Astrocyte (in vitro differentiated cells and primary cell): ENCODE measurements around the gene KISS1R. TPM values are rescaled to one million over a fixed set of nuclear protein-coding genes. Genes with fewer than 3 reads are reported as not detected.
A peak's percentile ranks its signal among the peaks of the same experiment; 100 is the strongest.

Source experiments
- DNase-seq: peaks from one replicate; pipeline ENCODE4 v3.0.0-alpha.2; 2010; ENCODE audit warnings: low read depth
- FAIRE-seq: peaks from 2 replicates; lab custom pipeline; 2011; peaks lifted over from hg19 to GRCh38; lab: Jason Lieb, UNC
- H2AFZ ChIP-seq: 2 replicates; pipeline ENCODE4 v1.6.0; 2012; ENCODE audit warnings: low read depth, low read length, inconsistent platforms
- H3K27ac ChIP-seq: 2 replicates; pipeline ENCODE4 v1.5.1; 2011; ENCODE audit warnings: low read depth, low read length, inconsistent platforms
- H3K27me3 ChIP-seq: 2 replicates; pipeline ENCODE4 v1.6.0; 2011; ENCODE audit warnings: low read length, inconsistent platforms; ENCODE audit not compliant: insufficient read depth
- H3K36me3 ChIP-seq: 2 replicates; pipeline ENCODE4 v1.5.1; 2011; ENCODE audit warnings: low read length, inconsistent platforms; ENCODE audit not compliant: insufficient read depth
- H3K4me1 ChIP-seq: 2 replicates; pipeline ENCODE4 v1.5.1; 2011; ENCODE audit warnings: low read length, inconsistent platforms; ENCODE audit not compliant: insufficient read depth
- H3K4me2 ChIP-seq: 2 replicates; pipeline ENCODE4 v1.6.0; 2012; ENCODE audit warnings: low read length, inconsistent platforms
- H3K4me3 ChIP-seq: 2 replicates; pipeline ENCODE4 v1.5.1; 2011; ENCODE audit warnings: low read depth, mild to moderate bottlenecking, low read length, inconsistent platforms; ENCODE audit not compliant: insufficient read depth
- H3K79me2 ChIP-seq: 2 replicates; pipeline ENCODE4 v1.6.0; 2012; ENCODE audit warnings: mild to moderate bottlenecking, low read length, inconsistent platforms; ENCODE audit not compliant: insufficient read depth
- H3K9ac ChIP-seq: 2 replicates; pipeline ENCODE4 v1.6.0; 2012; ENCODE audit warnings: mild to moderate bottlenecking, low read length, inconsistent platforms
- H3K9me3 ChIP-seq: 2 replicates; pipeline ENCODE4 v1.5.1; 2012; ENCODE audit warnings: low read depth, mild to moderate bottlenecking, low read length, inconsistent platforms; ENCODE audit not compliant: insufficient read depth
- H4K20me1 ChIP-seq: 2 replicates; pipeline ENCODE4 v1.6.0; 2012; ENCODE audit warnings: low read length, inconsistent platforms; ENCODE audit not compliant: insufficient read depth
- H3K27ac Mint-ChIP-seq: one replicate; pipeline ENCODE4 v1.8.0; 2021; ENCODE audit warnings: mild to moderate bottlenecking, mixed read lengths; ENCODE audit not compliant: unreplicated experiment
- H3K27me3 Mint-ChIP-seq: one replicate; pipeline ENCODE4 v1.8.0; 2021; ENCODE audit warnings: low read depth, mixed read lengths; ENCODE audit not compliant: unreplicated experiment
- H3K36me3 Mint-ChIP-seq: one replicate; pipeline ENCODE4 v1.8.0; 2021; ENCODE audit warnings: low read depth, mixed read lengths; ENCODE audit not compliant: unreplicated experiment
- H3K4me1 Mint-ChIP-seq: one replicate; pipeline ENCODE4 v1.8.0; 2021; ENCODE audit warnings: low read depth, mixed read lengths; ENCODE audit not compliant: unreplicated experiment
- H3K4me3 Mint-ChIP-seq: one replicate; pipeline ENCODE4 v1.8.0; 2021; ENCODE audit warnings: mild to moderate bottlenecking, moderate library complexity, mixed read lengths; ENCODE audit not compliant: unreplicated experiment
- H3K9me3 Mint-ChIP-seq: one replicate; pipeline ENCODE4 v1.8.0; 2021; ENCODE audit warnings: mild to moderate bottlenecking, mixed read lengths; ENCODE audit not compliant: unreplicated experiment
- EZH2 ChIP-seq: IDR thresholded peaks from 2 replicates; pipeline ENCODE4 v1.6.1; 2012; ENCODE audit warnings: mild to moderate bottlenecking, low read length, inconsistent platforms; ENCODE audit not compliant: insufficient read depth
- total RNA-seq: library from RNA; stranded (reverse); gene quantifications from 2 replicates; pipeline ENCODE4 v1.2.1, GENCODE V29; 2021
- TF ChIP-seq, protein P1 (sequence below): IDR thresholded peaks from 2 replicates; pipeline ENCODE4 v1.5.1; 2011; ENCODE audit warnings: low read depth, mild to moderate bottlenecking, inconsistent platforms, low read length, moderate library complexity; ENCODE audit not compliant: insufficient read depth

The KISS1R gene
- total RNA-seq, 1 donor from 2014 or later = not detected

- Mint-ChIP-seq H3K27me3 (no peaks in the 10 kb centered on the region), H3K27ac (no peak overlapping the region), H3K9me3 (no peaks in the 10 kb centered on the region), H3K4me1 (no peaks in the 10 kb centered on the region), H3K4me3 (no peak overlapping the region), H3K36me3 (peaks cover 16% of the 10 kb centered on the region)
- Histone ChIP-seq H3K4me3 (no peak overlapping the region), H3K79me2 (no peaks in the 10 kb centered on the region), H2AFZ (no peak overlapping the region), H3K4me1 (no peaks in the 10 kb centered on the region), H3K27me3 (no peaks in the 10 kb centered on the region), H3K27ac (no peak overlapping the region), H3K36me3 (peaks cover 7% of the 10 kb centered on the region), H4K20me1 (peaks cover 7% of the 10 kb centered on the region), H3K9me3 (no peaks in the 10 kb centered on the region), H3K4me2 (no peak overlapping the region), H3K9ac (no peak overlapping the region)
- no peak for DNase-seq
- no peak for FAIRE-seq
- no peak for TF ChIP-seq EZH2
- TF ChIP-seq, protein P1, sequence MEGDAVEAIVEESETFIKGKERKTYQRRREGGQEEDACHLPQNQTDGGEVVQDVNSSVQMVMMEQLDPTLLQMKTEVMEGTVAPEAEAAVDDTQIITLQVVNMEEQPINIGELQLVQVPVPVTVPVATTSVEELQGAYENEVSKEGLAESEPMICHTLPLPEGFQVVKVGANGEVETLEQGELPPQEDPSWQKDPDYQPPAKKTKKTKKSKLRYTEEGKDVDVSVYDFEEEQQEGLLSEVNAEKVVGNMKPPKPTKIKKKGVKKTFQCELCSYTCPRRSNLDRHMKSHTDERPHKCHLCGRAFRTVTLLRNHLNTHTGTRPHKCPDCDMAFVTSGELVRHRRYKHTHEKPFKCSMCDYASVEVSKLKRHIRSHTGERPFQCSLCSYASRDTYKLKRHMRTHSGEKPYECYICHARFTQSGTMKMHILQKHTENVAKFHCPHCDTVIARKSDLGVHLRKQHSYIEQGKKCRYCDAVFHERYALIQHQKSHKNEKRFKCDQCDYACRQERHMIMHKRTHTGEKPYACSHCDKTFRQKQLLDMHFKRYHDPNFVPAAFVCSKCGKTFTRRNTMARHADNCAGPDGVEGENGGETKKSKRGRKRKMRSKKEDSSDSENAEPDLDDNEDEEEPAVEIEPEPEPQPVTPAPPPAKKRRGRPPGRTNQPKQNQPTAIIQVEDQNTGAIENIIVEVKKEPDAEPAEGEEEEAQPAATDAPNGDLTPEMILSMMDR = no peak
These were observed 32.5 kb upstream of the KISS1R start for GRCh38 chr19:884420-885211.

DNA sequence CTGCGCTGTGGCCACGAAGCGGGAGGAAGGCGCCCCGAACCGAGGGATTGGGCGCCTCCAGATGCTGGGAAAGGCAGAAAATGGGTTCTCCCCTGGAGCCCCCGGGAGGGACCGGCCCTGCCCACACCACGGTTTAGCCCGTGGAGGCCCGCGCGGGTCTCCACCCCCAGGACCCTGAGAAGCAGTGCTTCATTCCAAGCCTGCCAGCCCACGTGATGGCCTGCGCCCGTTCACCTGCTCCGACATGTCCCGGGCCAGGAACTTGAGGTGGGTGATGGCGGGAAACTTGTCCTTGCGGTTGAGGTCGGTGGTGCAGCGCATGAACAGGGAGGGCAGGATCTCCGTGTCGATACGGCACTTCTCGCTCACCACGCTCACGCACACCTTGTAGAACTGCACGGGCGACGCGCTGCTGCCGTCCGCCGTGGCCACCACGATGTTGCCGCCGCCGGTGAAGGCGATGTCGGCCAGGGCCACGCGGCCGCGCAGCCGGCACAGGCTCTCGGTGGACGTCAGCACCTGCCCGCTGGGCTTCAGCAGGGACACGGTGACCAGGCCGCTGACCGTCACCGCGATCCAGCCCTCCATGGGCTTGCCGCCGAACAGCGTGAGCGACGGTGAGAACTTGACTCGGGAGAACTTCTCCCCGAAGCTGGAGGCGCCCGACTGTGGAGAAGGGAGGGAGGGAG is 31.5 kb upstream of the KISS1R start:
- Mint-ChIP-seq H3K4me3 (no peak overlapping the region), H3K9me3 (no peaks in the 10 kb centered on the region), H3K27me3 (no peaks in the 10 kb centered on the region), H3K27ac (no peak overlapping the region), H3K36me3 (peaks cover 18% of the 10 kb centered on the region), H3K4me1 (no peaks in the 10 kb centered on the region)
- H3K9me3 ChIP-seq = no peaks in the 10 kb centered on the region
- H4K20me1 ChIP-seq = peaks cover 7% of the 10 kb centered on the region
- no peak overlapping the region for H3K9ac ChIP-seq
- peaks cover 7% of the 10 kb centered on the region for H3K36me3 ChIP-seq
- FAIRE-seq = no peak
- no peak overlapping the region for H3K4me3 ChIP-seq
- no peak overlapping the region for H3K4me2 ChIP-seq
- no peak for TF ChIP-seq EZH2
- TF ChIP-seq, protein P1 = no peak
- DNase-seq = no peak
- H3K4me1 ChIP-seq = no peaks in the 10 kb centered on the region
- no peaks in the 10 kb centered on the region for H3K27me3 ChIP-seq
- H3K27ac ChIP-seq = no peak overlapping the region
- no peak overlapping the region for H2AFZ ChIP-seq
- peaks cover 7% of the 10 kb centered on the region for H3K79me2 ChIP-seq

GRCh38 chr19:887072-887471 is 30.1 kb upstream of the KISS1R start:
- H2AFZ ChIP-seq = no peak overlapping the region
- H3K4me1 ChIP-seq = no peaks in the 10 kb centered on the region
- Mint-ChIP-seq H3K27me3 (no peaks in the 10 kb centered on the region), H3K27ac (no peak overlapping the region), H3K4me1 (no peaks in the 10 kb centered on the region), H3K4me3 (no peak overlapping the region), H3K9me3 (no peaks in the 10 kb centered on the region), H3K36me3 (peaks cover 8% of the 10 kb centered on the region)
- DNase-seq (peak; percentile 64), FAIRE-seq (no peak)
- peaks cover 3% of the 10 kb centered on the region for H3K36me3 ChIP-seq
- TF ChIP-seq EZH2 = no peak
- TF ChIP-seq, protein P1 = no peak
- H3K27me3 ChIP-seq = no peaks in the 10 kb centered on the region
- no peak overlapping the region for H3K4me2 ChIP-seq
- peaks cover 18% of the 10 kb centered on the region for H3K79me2 ChIP-seq
- H3K27ac ChIP-seq = no peak overlapping the region
- peaks cover 7% of the 10 kb centered on the region for H4K20me1 ChIP-seq
- H3K9ac ChIP-seq = no peak overlapping the region
- no peaks in the 10 kb centered on the region for H3K9me3 ChIP-seq
- H3K4me3 ChIP-seq = no peak overlapping the region
